HL-60 (cell line): ENCODE data around the gene PSMC3.
A peak's percentile ranks its signal among the peaks of the same experiment; 100 is the strongest.

Experiments
- DNase-seq, 2 experiments: peaks; one replicate each; pipeline ENCODE4 v3.0.0-alpha.2; 2010 to 2020; ENCODE audit warnings: low read depth in 1 of 2, low spot score in 1 of 2
- H3K27ac ChIP-seq: fragments of 250-450 bp; sonication (Bioruptor Pico); replicated peaks from 2 replicates; pipeline ENCODE4 v1.5.1; 2020; ENCODE audit warnings: mild to moderate bottlenecking, moderate library complexity
- H3K27me3 ChIP-seq: fragments of 250-450 bp; sonication (Bioruptor Pico); 2 replicates; pipeline ENCODE4 v1.5.1; 2021; ENCODE audit warnings: mild to moderate bottlenecking, moderate library complexity; ENCODE audit not compliant: insufficient read depth, poor library complexity, severe bottlenecking
- H3K4me3 ChIP-seq: replicated peaks from 2 replicates; pipeline ENCODE4 v1.5.1; 2011; ENCODE audit warnings: mild to moderate bottlenecking, control low read depth, low read length; ENCODE audit not compliant: insufficient read depth
- CTCF ChIP-seq: IDR thresholded peaks from one replicate; pipeline ENCODE4 v1.5.1; 2011; ENCODE audit warnings: low read length, control low read depth, inconsistent platforms; ENCODE audit not compliant: insufficient read depth
- GABPA ChIP-seq: IDR thresholded peaks from 2 replicates; pipeline ENCODE4 v1.6.1; 2012; ENCODE audit warnings: low read depth
- POLR2AphosphoS5 ChIP-seq: IDR thresholded peaks from 2 replicates; pipeline ENCODE4 v1.6.1; 2012; ENCODE audit warnings: low read depth
- REST ChIP-seq: IDR thresholded peaks from 2 replicates; pipeline ENCODE4 v1.6.1; 2012; ENCODE audit warnings: low read depth; ENCODE audit not compliant: insufficient replicate concordance
- SPI1 ChIP-seq: IDR thresholded peaks from 2 replicates; pipeline ENCODE4 v1.6.1; 2012; ENCODE audit warnings: low read depth, mild to moderate bottlenecking, borderline replicate concordance

The PSMC3 gene

GRCh38 chr11:47398011-47398410 is 28.2 kb downstream of the PSMC3 start:
- no peak overlapping the region for H3K4me3 ChIP-seq
- TF ChIP-seq REST, result no peak
- TF ChIP-seq SPI1, result no peak
- no peak for TF ChIP-seq POLR2AphosphoS5
- no peak for TF ChIP-seq CTCF
- TF ChIP-seq GABPA, result no peak
- peak overlapping the region; percentile 9 for H3K27ac ChIP-seq
- no peak for DNase-seq
- H3K27me3 ChIP-seq, result no peaks in the 10 kb centered on the region

- H3K4me3 ChIP-seq, result no peak overlapping the region
- TF ChIP-seq SPI1 (no peak), POLR2AphosphoS5 (no peak), CTCF (no peak), GABPA (no peak), REST (no peak)
- H3K27me3 ChIP-seq, result no peaks in the 10 kb centered on the region
- DNase-seq, result no peak
- H3K27ac ChIP-seq, result peak overlapping the region; percentile 100
Measured at GRCh38 chr11:47396049-47396320, 30.3 kb downstream of the PSMC3 start.

- peak; percentile 50; the same call in 1 of the 2 replicates for TF ChIP-seq SPI1
- no peak for TF ChIP-seq GABPA
- Histone ChIP-seq H3K27me3 (no peaks in the 10 kb centered on the region), H3K27ac (peak overlapping the region; percentile 100), H3K4me3 (peak overlapping the region; percentile 40)
- peak in 1 of 2 experiments; percentile 47 for DNase-seq
Measured at GRCh38 chr11:47395223-47396048, 30.8 kb downstream of the PSMC3 start.

GRCh38 chr11:47394322-47395222 is 31.7 kb downstream of the PSMC3 start:
- peak; percentile 88 to 92 for DNase-seq
- TF ChIP-seq SPI1 (peak; percentile 97), REST (peak; percentile 70), GABPA (peak; percentile 72), CTCF (no peak), POLR2AphosphoS5 (peak; percentile 99)
- peak overlapping the region; percentile 100 for H3K27ac ChIP-seq
- no peaks in the 10 kb centered on the region for H3K27me3 ChIP-seq
- H3K4me3 ChIP-seq, result peak overlapping the region; percentile 40
